ENCODE measurements around the gene TTC28. TPM values are rescaled to one million over a fixed set of nuclear protein-coding genes. Genes with fewer than 3 reads are reported as not detected.

TTC28 gene
- total and polyA plus RNA-seq, 10 of the 15 experiments (the other 5 are each of a cell fraction or from before 2014, with no cell fraction given) = 0.15 to 8.4 (median 1.4) TPM

DNA sequence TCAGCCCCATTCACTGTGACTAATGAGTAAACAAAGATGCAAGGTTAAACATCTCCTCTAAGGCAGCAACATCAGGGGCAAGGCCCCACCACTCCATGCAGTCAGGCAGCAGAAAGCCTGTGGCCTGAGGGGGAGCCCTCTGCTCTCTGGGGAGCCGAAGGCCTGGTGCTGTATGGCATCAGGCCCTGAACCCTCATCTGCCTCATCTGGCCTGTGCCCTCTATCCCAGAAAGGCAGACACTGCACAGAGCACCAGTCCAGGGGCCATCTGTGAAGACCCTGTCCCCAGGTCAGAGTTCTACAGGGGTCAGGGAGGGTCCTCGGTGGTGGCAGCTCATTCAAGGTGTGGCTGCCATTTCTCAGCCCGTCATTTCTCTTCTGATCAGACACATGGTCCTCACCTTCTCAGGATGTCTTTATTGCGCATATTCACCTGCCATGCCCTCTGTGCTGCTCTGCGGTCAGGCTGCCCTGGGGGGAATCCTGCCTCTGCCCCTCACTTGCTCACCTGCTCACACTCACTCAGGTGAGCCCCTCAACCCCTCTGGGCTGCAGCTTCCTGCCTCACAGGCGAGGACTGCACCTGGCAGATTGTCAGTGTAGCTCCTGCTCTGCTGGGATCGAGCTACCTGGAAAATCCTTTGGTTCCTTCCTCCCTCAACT is 657.5 kb downstream of the TTC28 start:
- intact Hi-C loops (cut with micrococcal nuclease; ENCODE audit: unreplicated experiment) (loop anchor here (5.0 kb wide), 1 partner anchor 420 kb away; no protein-coding TSS in a partner anchor), in situ Hi-C loops (cut with MboI) (loop anchor here (5.0 to 25.0 kb wide), 3 partner anchors 570 to 1260 kb away; no protein-coding TSS in a partner anchor)
- DNase-seq (ENCODE audit: low read depth, low spot score) (no peak), FAIRE-seq (no peak), ATAC-seq (no peak)
- Histone ChIP-seq H2AFZ (ENCODE audit: control insufficient read depth, low read depth, low read length) (no peak overlapping the region), H3K4me1 (ENCODE audit: control insufficient read depth, insufficient read depth, low read length) (no peaks in the 10 kb centered on the region), H3K79me2 (ENCODE audit: control insufficient read depth, insufficient read depth, low read length) (no peaks in the 10 kb centered on the region), H4K20me1 (ENCODE audit: control insufficient read depth, insufficient read depth) (no peaks in the 10 kb centered on the region), H3K4me3 (no peak overlapping the region), H3K4me2 (ENCODE audit: control insufficient read depth, insufficient read depth) (no peak overlapping the region), H3K27me3 (replicated peaks in 1 of 2; ENCODE audit: control insufficient read depth in 2 of 2, insufficient read depth in 2 of 2, low read length in 1 of 2) (0 out of 4 replicates have a peak, but pooled peaks cover 0 to 1% of the 10 kb centered on the region in 2 experiments), H3K27ac (ENCODE audit: control insufficient read depth, insufficient read depth) (no peak overlapping the region), H3K36me3 (ENCODE audit: control insufficient read depth in 2 of 2, insufficient read depth in 2 of 2, low read length in 1 of 2) (no peaks in the 10 kb centered on the region), H3K9me3 (replicated peaks; ENCODE audit: control insufficient read depth, insufficient read depth, low read length) (no peaks in the 10 kb centered on the region), H3K9ac (ENCODE audit: control insufficient read depth, insufficient read depth, low read length) (no peak overlapping the region)
- RAD21 ChIA-PET (ENCODE audit: unreplicated experiment) = no interaction called here
- 24% methylated on average over 7 of the region's 7 CpGs for WGBS (ENCODE audit: insufficient coverage, insufficient replicate concordance, low lambda C conversion rate, missing lambda C conversion rate)
- CTCF ChIA-PET = interaction anchor here (0.6 to 3.6 kb wide), 3 partner anchors 26 to 727 kb away, joined by 3 to 41 read pairs (median 3); no protein-coding TSS in a partner anchor
- no TSS peak for BruUV-seq (replicated peaks)
- POLR2A ChIA-PET = no interaction called here
- SMC1A ChIA-PET (ENCODE audit: uncharacterized antibody, unreplicated experiment) = no interaction called here
- TF ChIP-seq ZBTB40 (IDR thresholded peaks at IDR 0.05; ENCODE audit: borderline replicate concordance) (no peak), DPF2 (IDR thresholded peaks at IDR 0.05) (no peak), JUND (IDR thresholded peaks at IDR 0.05; ENCODE audit: low read depth, low read length) (no peak), CHD2 (IDR thresholded peaks at IDR 0.05; ENCODE audit: borderline replicate concordance, low read depth, low read length) (no peak), IKZF2 (IDR thresholded peaks at IDR 0.05) (no peak), PAX8 (IDR thresholded peaks at IDR 0.05) (no peak), BMI1 (IDR thresholded peaks at IDR 0.05; ENCODE audit: borderline replicate concordance) (no peak), ATF7 (IDR thresholded peaks at IDR 0.05; ENCODE audit: low read depth) (no peak), USF2 (IDR thresholded peaks at IDR 0.05; ENCODE audit: borderline replicate concordance, low read depth, low read length) (no peak), ZNF217 (IDR thresholded peaks at IDR 0.05) (no peak), RAD51 (IDR thresholded peaks at IDR 0.05) (no peak)
- TF ChIP-seq, protein P1, sequence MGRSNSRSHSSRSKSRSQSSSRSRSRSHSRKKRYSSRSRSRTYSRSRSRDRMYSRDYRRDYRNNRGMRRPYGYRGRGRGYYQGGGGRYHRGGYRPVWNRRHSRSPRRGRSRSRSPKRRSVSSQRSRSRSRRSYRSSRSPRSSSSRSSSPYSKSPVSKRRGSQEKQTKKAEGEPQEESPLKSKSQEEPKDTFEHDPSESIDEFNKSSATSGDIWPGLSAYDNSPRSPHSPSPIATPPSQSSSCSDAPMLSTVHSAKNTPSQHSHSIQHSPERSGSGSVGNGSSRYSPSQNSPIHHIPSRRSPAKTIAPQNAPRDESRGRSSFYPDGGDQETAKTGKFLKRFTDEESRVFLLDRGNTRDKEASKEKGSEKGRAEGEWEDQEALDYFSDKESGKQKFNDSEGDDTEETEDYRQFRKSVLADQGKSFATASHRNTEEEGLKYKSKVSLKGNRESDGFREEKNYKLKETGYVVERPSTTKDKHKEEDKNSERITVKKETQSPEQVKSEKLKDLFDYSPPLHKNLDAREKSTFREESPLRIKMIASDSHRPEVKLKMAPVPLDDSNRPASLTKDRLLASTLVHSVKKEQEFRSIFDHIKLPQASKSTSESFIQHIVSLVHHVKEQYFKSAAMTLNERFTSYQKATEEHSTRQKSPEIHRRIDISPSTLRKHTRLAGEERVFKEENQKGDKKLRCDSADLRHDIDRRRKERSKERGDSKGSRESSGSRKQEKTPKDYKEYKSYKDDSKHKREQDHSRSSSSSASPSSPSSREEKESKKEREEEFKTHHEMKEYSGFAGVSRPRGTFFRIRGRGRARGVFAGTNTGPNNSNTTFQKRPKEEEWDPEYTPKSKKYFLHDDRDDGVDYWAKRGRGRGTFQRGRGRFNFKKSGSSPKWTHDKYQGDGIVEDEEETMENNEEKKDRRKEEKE (IDR thresholded peaks at IDR 0.05) = no peak
- TF ChIP-seq, protein P2, sequence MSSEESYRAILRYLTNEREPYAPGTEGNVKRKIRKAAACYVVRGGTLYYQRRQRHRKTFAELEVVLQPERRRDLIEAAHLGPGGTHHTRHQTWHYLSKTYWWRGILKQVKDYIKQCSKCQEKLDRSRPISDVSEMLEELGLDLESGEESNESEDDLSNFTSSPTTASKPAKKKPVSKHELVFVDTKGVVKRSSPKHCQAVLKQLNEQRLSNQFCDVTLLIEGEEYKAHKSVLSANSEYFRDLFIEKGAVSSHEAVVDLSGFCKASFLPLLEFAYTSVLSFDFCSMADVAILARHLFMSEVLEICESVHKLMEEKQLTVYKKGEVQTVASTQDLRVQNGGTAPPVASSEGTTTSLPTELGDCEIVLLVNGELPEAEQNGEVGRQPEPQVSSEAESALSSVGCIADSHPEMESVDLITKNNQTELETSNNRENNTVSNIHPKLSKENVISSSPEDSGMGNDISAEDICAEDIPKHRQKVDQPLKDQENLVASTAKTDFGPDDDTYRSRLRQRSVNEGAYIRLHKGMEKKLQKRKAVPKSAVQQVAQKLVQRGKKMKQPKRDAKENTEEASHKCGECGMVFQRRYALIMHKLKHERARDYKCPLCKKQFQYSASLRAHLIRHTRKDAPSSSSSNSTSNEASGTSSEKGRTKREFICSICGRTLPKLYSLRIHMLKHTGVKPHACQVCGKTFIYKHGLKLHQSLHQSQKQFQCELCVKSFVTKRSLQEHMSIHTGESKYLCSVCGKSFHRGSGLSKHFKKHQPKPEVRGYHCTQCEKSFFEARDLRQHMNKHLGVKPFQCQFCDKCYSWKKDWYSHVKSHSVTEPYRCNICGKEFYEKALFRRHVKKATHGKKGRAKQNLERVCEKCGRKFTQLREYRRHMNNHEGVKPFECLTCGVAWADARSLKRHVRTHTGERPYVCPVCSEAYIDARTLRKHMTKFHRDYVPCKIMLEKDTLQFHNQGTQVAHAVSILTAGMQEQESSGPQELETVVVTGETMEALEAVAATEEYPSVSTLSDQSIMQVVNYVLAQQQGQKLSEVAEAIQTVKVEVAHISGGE (CRISPR knock-in tag; IDR thresholded peaks at IDR 0.05) = no peak

Data from GM12878 (cell line).